Measurements from ENCODE around the gene GALNT2. TPM values are rescaled to one million over a fixed set of nuclear protein-coding genes. Genes with fewer than 3 reads are reported as not detected.

GALNT2 gene
- total RNA-seq, 1 donor from 2014 or later: 28.3 TPM

- no peak for TF ChIP-seq CTCF (IDR thresholded peaks at IDR 0.05; ENCODE audit: borderline replicate concordance)
- peaks cover 53% of the 10 kb centered on the region for H3K4me1 ChIP-seq
These were observed 96.7 kb downstream of the GALNT2 start for GRCh38 chr1:230163719-230164118.

GRCh38 chr1:230165536-230165935 is 98.5 kb downstream of the GALNT2 start:
- DNase-seq: no peak
- no peaks in the 10 kb centered on the region for H3K9me3 ChIP-seq (replicated peaks)
- H3K4me3 ChIP-seq: no peak overlapping the region
- no peaks in the 10 kb centered on the region for H3K27me3 ChIP-seq (ENCODE audit: low read depth)
- H3K27ac ChIP-seq (replicated peaks): no peak overlapping the region
- no peaks in the 10 kb centered on the region for H3K36me3 ChIP-seq
- peaks cover 42% of the 10 kb centered on the region for H3K4me1 ChIP-seq
- intact Hi-C loops (cut with micrococcal nuclease): no loop called here
- no peak for TF ChIP-seq CTCF (IDR thresholded peaks at IDR 0.05; ENCODE audit: borderline replicate concordance)

More at GRCh38 chr1:230163719-230164118, 96.7 kb downstream of the GALNT2 start:
- DNase-seq: no peak
- Histone ChIP-seq H3K27ac (replicated peaks) (peak overlapping the region; percentile 32), H3K9me3 (replicated peaks) (no peaks in the 10 kb centered on the region), H3K4me3 (no peak overlapping the region), H3K36me3 (no peaks in the 10 kb centered on the region), H3K27me3 (ENCODE audit: low read depth) (no peaks in the 10 kb centered on the region)
- intact Hi-C loops (cut with micrococcal nuclease): no loop called here

GRCh38 chr1:230166366-230167132 is 99.5 kb downstream of the GALNT2 start:
- no peak for TF ChIP-seq CTCF (IDR thresholded peaks at IDR 0.05; ENCODE audit: borderline replicate concordance)

GRCh38 chr1:230167419-230167852 is 100.4 kb downstream of the GALNT2 start:
- Histone ChIP-seq H3K36me3 (no peaks in the 10 kb centered on the region), H3K4me3 (no peak overlapping the region), H3K4me1 (peaks cover 42% of the 10 kb centered on the region), H3K27me3 (ENCODE audit: low read depth) (no peaks in the 10 kb centered on the region), H3K27ac (replicated peaks) (no peak overlapping the region), H3K9me3 (replicated peaks) (no peaks in the 10 kb centered on the region)
- intact Hi-C loops (cut with micrococcal nuclease): no loop called here
- TF ChIP-seq CTCF (IDR thresholded peaks at IDR 0.05; ENCODE audit: borderline replicate concordance): peak; percentile 76
- no peak for DNase-seq

More at GRCh38 chr1:230166366-230167132, 99.5 kb downstream of the GALNT2 start:
- H3K36me3 ChIP-seq: no peaks in the 10 kb centered on the region
- H3K9me3 ChIP-seq (replicated peaks): no peaks in the 10 kb centered on the region
- DNase-seq: no peak
- no peak overlapping the region for H3K4me3 ChIP-seq
- no peaks in the 10 kb centered on the region for H3K27me3 ChIP-seq (ENCODE audit: low read depth)
- H3K4me1 ChIP-seq: peaks cover 39% of the 10 kb centered on the region
- intact Hi-C loops (cut with micrococcal nuclease): no loop called here
- no peak overlapping the region for H3K27ac ChIP-seq (replicated peaks)

GRCh38 chr1:230169454-230170152 is 102.6 kb downstream of the GALNT2 start:
- intact Hi-C loops (cut with micrococcal nuclease): no loop called here
- Histone ChIP-seq H3K4me1 (peaks cover 31% of the 10 kb centered on the region), H3K27ac (replicated peaks) (peak overlapping the region; percentile 56), H3K36me3 (no peaks in the 10 kb centered on the region), H3K4me3 (peak overlapping the region; percentile 24), H3K27me3 (ENCODE audit: low read depth) (no peaks in the 10 kb centered on the region), H3K9me3 (replicated peaks) (no peaks in the 10 kb centered on the region)
- DNase-seq: no peak
- TF ChIP-seq CTCF (IDR thresholded peaks at IDR 0.05; ENCODE audit: borderline replicate concordance): no peak

All from left ventricle myocardium inferior (tissue), 1 donor.